CMK (cell line): ENCODE results near the gene STOML2.

Experiments
- DNase-seq: peaks from one replicate; pipeline ENCODE4 v3.0.0-alpha.2; 2010; ENCODE audit warnings: low read depth

Gene STOML2

GRCh38 chr9:35107297-35108290, 4.7 kb upstream of the STOML2 start:
- no peak for DNase-seq

DNA sequence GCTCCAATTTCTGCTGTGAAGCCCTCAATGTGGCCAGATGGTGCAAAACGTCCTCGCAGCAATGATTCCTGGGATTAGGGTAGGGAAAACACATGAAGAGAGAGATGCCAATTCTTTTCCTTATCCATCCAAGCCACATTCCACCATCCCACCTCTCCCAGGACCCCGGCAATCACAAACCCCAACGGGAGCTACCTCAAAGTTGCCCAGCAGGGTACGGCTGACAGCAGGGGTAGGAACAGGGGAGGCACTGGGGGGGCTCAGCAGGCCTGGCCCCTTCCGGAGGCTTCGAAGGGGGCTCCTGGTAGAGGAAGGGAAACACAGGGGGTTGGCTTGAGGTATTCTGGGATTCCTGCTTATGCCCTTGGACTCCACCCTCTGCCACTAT, 3.4 kb upstream of the STOML2 start:
- no peak for DNase-seq

- DNase-seq = no peak
Measured at GRCh38 chr9:35105571-35106342, 2.8 kb upstream of the STOML2 start.

DNA sequence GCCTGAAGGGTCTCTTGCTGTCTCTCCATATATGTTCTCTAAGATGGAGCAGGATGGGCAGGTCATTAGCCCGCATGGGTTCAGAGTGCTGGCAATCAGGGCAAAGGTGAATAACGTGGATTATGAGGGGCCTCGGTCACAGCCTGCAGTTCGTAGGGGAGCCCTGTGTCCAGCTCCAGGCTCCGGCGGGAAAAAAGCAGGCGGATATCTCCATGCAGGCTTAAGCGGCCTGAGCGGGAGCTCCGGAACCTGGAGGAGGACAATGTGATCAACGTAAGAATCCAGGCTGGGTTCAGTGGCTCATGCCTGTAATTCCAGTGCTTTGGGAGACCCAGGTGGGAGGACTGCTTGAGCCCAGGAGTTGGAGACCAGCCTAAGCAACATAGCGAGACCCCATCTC, 2.2 kb upstream of the STOML2 start:
- no peak for DNase-seq

DNA sequence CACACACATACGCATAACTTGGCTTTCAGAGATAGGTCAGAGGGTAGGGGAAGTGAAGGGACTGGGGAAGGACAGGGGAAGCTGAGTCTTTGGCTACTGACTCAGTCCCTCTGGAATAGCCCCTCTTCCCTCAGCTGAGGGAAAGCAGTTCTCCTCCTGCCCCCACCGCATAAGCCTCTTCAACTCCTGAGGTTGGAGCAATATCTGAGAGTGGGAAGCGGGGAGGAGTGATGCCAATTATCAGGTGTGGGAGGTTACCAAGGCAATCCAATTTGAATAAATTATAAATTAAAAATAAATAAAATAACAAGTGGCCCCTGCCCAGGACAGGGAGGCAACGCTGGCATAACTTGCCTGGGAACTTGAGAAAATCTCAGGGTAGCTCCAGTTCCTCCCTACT, 1.7 kb upstream of the STOML2 start:
- no peak for DNase-seq

DNA sequence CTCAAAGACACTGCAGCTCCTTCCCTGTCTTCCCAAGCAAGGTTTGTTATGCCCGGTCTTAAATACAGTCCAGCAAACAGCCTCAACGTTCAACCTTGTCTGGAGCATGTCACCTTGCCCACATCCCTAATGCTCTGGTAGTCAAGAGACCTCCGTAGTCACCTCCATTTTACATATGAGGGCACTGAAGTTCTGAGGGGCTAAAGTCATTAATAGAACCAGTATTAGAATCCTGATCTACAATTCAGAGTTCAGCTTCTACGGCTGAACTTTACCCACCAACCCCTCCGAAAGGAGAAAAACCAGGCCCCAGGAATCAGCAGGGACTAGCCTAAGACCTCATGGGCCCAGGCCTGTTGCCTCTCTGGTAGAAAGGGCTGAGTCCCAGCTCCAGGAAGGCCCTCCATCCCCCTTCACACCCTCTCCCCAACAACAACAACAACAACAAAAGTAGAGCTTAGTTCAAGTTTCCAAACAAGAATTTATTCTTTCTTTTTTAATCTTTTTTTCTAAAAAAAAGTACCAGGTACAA, 795 bp upstream of the STOML2 start:
- no peak for DNase-seq

DNA sequence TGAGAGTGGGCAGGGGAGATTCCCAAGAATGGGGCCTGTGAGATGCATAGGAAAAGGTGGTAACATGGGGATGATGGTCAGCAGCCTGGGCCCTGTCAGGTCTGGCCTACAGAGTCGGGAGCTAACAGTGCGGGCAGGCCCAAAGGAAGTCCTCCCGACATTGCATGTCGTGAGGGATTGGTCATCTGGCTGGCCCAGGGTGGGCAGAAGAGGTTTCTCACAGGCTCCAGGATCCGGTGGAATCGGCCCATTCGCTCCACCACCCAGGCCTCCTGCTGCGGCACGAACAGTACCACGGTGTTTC, 514 bp downstream of the STOML2 start:
- no peak for DNase-seq

DNA sequence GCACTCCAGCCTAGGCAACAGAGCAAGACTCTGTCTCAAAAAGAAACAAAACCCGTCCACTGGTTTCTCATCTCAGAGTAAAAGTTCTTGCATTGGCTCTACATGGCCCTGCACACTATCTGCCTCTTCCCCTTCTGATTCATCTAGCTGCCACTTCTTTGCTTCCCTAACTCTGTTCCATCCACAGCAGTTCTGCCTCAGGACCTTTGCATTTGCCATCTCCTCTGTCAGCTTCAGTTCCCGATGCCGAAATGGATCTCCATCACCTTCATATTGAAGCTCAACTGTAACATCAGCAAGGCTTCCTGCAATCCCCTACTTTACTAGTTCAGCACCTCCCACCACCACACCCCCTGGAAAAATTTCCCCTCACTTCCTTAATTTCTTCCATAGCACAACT, 5.4 kb downstream of the STOML2 start:
- DNase-seq = no peak

GRCh38 chr9:35096035-35096849, 6.7 kb downstream of the STOML2 start, which contains the start of gene PIGO:
Gene PIGO, minus strand, starts transcription at chr9:35096591. Its CDS starts 1,026 bp downstream, at chr9:35095565.
- peak; percentile 70 for DNase-seq

GRCh38 chr9:35091536-35091935, 11.4 kb downstream of the STOML2 start:
- DNase-seq = no peak

DNA sequence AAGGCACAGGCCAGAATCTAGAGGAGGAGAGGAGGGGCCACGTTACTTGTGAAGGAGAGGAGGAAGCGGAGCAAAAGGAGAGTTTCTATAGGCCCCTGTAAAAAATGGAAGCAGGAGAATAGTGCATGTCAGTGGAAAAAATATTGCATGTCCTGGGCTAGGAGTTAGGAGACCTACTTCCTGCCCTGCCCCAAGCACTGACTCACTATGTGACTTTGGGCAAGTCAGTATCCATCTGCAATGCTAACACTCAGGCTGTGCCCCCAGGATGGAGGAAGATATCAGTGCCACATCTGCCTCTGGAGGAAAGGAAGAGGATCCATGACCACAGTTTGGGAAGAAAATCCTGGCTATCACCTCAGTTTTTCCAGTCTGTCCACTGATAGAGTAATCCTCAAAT, 13.5 kb downstream of the STOML2 start:
- DNase-seq = no peak

- no peak for DNase-seq
Measured at GRCh38 chr9:35085078-35085477, 17.9 kb downstream of the STOML2 start.

DNA sequence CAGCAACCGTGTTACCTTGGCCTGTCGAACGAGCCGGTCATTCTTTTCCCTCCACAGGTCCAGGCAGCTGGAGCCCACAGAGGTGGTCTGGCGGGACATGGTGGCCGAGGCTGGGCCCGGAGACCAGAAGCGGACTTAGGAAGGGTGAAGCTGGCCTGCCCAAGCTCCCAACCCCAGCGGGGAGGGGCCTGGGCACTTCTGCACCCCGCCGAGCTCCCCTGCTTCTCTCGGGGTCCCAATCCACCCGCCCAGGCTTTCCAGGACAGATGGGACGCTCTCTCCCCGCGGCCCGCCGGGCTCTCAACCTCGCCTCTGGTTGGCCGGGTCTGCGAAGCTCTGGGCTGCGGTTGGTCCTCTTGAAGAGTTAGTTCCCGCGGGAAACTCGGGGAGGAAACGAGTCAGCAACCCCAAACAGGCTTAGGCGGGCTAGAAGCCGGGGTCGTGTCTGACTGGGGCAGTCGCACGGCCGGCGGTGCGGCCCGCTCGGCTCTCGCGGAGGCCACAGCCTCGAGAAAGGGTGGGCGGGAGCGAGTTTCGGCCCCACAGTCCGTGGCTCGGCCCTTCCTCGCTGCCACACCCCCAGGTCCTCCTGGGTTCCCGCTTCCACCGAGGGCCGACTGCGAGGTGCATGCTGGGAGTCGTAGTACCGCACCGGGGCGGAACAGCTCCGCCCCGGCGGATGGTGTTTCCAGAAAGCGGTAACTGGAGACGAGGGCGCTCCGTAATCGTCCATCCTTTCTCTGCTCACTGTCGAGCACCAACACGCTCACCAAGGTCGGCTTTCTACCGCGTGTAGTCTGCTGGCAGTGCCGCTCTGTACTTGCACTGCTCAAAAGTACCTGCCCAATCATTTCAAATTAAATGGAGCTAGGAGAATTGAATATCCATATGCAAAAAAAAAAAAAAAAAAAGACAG, 23.2 kb downstream of the STOML2 start, which contains the start of gene FANCG:
FANCG (minus strand) TSS at position 517 of the 916 bp plus-strand sequence; CDS start at position 99, 418 bp downstream.
- DNase-seq = peak; percentile 74

GRCh38 chr9:35079041-35079425, 23.9 kb downstream of the STOML2 start:
- DNase-seq = no peak

- no peak for DNase-seq
Measured at GRCh38 chr9:35078066-35078465, 24.9 kb downstream of the STOML2 start.

DNA sequence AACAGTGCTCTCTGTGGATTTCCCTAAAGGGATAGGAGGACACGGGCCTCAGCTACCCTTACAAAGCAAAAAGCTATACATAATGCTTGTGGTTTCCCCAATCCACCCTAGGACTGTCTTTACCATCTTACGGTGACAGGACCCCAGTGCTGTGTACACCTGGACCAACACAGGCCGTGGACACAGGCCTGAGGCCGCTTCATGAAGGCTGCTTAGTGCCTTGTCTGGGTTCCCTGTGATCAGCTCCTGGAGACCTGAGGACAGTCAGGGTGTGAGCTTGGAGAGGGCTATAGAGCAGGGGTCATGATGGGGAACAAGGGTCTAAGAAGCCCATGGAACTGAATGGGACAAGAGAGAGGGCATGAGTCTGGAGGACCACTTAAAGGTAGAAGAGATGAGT, 26.1 kb downstream of the STOML2 start:
- DNase-seq = no peak

- no peak for DNase-seq
Measured at GRCh38 chr9:35075358-35075757, 27.6 kb downstream of the STOML2 start.

- DNase-seq = no peak
Measured at GRCh38 chr9:35074791-35075190, 28.1 kb downstream of the STOML2 start.

DNA sequence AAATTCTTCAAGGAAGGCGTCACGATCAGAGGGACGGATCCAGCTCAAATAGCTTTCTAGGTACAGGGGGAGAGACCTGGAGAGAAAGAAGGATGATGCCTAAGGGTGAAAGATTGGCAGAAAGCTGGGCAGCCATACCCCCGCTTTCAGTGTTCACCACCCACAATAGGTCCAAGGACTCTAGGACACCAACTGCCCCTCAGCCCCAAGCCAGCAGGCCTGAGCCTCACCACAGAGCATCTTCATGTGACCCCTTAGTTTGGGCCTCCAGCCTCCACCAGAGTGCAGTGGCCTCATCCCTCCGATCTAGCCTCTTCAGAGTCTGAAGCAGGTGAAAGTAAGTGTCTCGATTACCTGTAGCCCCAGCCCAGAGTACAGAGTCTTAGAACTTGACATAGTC, 28.8 kb downstream of the STOML2 start:
- DNase-seq = no peak

- no peak for DNase-seq
Measured at GRCh38 chr9:35073279-35073612, 29.7 kb downstream of the STOML2 start.
